ENCODE results near the gene GPX3. TPM values are rescaled to one million over a fixed set of nuclear protein-coding genes. Genes with fewer than 3 reads are reported as not detected.

GPX3 gene
- total and polyA plus RNA-seq, 2 of the 13 experiments (the other 11 are each of a cell fraction or from before 2014, with no cell fraction given), result 33.8 to 1,892 TPM

- TF ChIP-seq ZNF33B (CRISPR knock-in tag; IDR thresholded peaks at IDR 0.05), result no peak
- TF ChIP-seq YY1 (IDR thresholded peaks at IDR 0.05; ENCODE audit: insufficient read depth, insufficient replicate concordance, low read depth, low read length), result no peak
- no peak for TF ChIP-seq ZNF614 (CRISPR knock-in tag; IDR thresholded peaks at IDR 0.05; ENCODE audit: borderline replicate concordance)
- TF ChIP-seq HNF1B (CRISPR knock-in tag; IDR thresholded peaks at IDR 0.05), result no peak; the same call in 1 of the 2 replicates
- no peak for TF ChIP-seq PRPF4 (IDR thresholded peaks at IDR 0.05; ENCODE audit: low read depth, low read length, poor library complexity, severe bottlenecking)
- TF ChIP-seq SMAD1 (CRISPR knock-in tag; IDR thresholded peaks at IDR 0.05; ENCODE audit: borderline replicate concordance, low read depth), result no peak
- TF ChIP-seq NR2C2 (CRISPR knock-in tag; IDR thresholded peaks at IDR 0.05; ENCODE audit: borderline replicate concordance), result no peak
- TF ChIP-seq ZNF143 (CRISPR knock-in tag; IDR thresholded peaks at IDR 0.05), result no peak
- TF ChIP-seq ZNF280B (CRISPR knock-in tag; IDR thresholded peaks at IDR 0.05; ENCODE audit: borderline replicate concordance), result no peak
- TF ChIP-seq ZNF333 (CRISPR knock-in tag; IDR thresholded peaks at IDR 0.05; ENCODE audit: borderline replicate concordance), result no peak
- no peak for TF ChIP-seq KDM4B (CRISPR knock-in tag; IDR thresholded peaks at IDR 0.05)
- TF ChIP-seq NCOA1 (CRISPR knock-in tag; IDR thresholded peaks at IDR 0.05), result no peak
- no peak for TF ChIP-seq ZNF724P (CRISPR knock-in tag; IDR thresholded peaks at IDR 0.05; ENCODE audit: borderline replicate concordance)
- TF ChIP-seq ZNF713 (CRISPR knock-in tag; IDR thresholded peaks at IDR 0.05), result no peak
- no peak for TF ChIP-seq PHF8 (CRISPR knock-in tag; IDR thresholded peaks at IDR 0.05)
- no peak for TF ChIP-seq TEF (CRISPR knock-in tag; IDR thresholded peaks at IDR 0.05)
- no peak for TF ChIP-seq SOX6 (IDR thresholded peaks at IDR 0.05)
- no peak for TF ChIP-seq SOX6 (CRISPR knock-in tag; IDR thresholded peaks at IDR 0.05)
- TF ChIP-seq ZBTB33 (CRISPR knock-in tag; IDR thresholded peaks at IDR 0.05), result no peak
- TF ChIP-seq IRF9 (CRISPR knock-in tag; IDR thresholded peaks at IDR 0.05; ENCODE audit: borderline replicate concordance), result no peak
- TF ChIP-seq DNMT3B (CRISPR knock-in tag; conservative IDR thresholded peaks at IDR 0.05), result no peak
- TF ChIP-seq ZNF10 (CRISPR knock-in tag; IDR thresholded peaks at IDR 0.05; ENCODE audit: borderline replicate concordance, low read depth), result no peak
- no peak for TF ChIP-seq POLR2A (IDR thresholded peaks at IDR 0.05; ENCODE audit: insufficient read depth in 1 of 2, low read depth in 2 of 2, low read length in 2 of 2)
- no peak for TF ChIP-seq JDP2 (CRISPR knock-in tag; IDR thresholded peaks at IDR 0.05; ENCODE audit: borderline replicate concordance)
- TF ChIP-seq SMC3 (IDR thresholded peaks at IDR 0.05; ENCODE audit: low read length), result peak; percentile 55
These were observed 27.5 kb downstream of the GPX3 start (continued) for GRCh38 chr5:151047814-151048425.
